ENCODE results near the gene PROB1. TPM values are rescaled to one million over a fixed set of nuclear protein-coding genes. Genes with fewer than 3 reads are reported as not detected.

PROB1 gene
- total and polyA plus RNA-seq, 9 of the 15 experiments (the other 6 are each of a cell fraction or from before 2014, with no cell fraction given), result 0.01 to 1.8 (median 0.47) TPM

DNA sequence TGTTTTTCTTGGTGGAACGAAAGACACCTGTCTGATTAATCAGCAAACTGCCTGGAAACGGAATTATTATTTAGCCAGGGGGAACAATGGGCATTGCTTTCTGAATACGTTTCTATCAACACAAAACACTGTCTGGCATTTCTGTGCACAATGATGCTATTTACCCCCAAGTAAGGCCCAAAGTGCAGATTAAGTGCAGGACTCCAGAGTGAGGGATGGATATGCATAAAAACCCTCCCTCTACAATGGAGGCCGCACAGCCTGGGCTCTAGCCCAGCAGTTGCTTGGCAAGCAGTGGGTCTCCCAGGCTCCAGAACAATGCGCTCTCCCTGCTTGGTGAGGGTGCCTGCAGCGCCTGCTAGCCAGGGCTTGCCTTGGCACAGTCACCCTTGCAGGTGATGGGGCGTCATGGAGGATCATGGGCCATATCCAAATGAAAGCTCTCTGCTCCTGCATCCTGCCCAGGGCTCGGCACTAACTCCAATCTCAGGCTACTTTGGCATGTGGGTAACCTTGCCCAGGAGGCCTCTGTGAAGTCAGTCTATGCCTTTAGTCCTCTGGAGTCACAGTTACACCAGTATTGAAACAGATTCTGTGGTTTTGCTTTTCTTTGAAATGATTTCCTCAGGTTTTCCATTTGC is 20.4 kb upstream of the PROB1 start (continued):
- no peak for TF ChIP-seq MGA (IDR thresholded peaks at IDR 0.05)
- TF ChIP-seq ZNF639 (CRISPR knock-in tag; conservative IDR thresholded peaks at IDR 0.05 in 1 of 2, IDR thresholded peaks at IDR 0.05 in 1 of 2), result no peak
- TF ChIP-seq ZBTB17 (CRISPR knock-in tag; IDR thresholded peaks at IDR 0.05), result no peak
- no peak for TF ChIP-seq ZZZ3 (IDR thresholded peaks at IDR 0.05)
- no peak for TF ChIP-seq XRCC5 (IDR thresholded peaks at IDR 0.05; ENCODE audit: low read depth, low read length)
